Measurements from ENCODE around the gene ZNF324B. TPM values are rescaled to one million over a fixed set of nuclear protein-coding genes. Genes with fewer than 3 reads are reported as not detected.

Gene ZNF324B
- total RNA-seq, 4 donors from 2014 or later, result 4.3 to 12.8 (median 8.6) TPM

DNA sequence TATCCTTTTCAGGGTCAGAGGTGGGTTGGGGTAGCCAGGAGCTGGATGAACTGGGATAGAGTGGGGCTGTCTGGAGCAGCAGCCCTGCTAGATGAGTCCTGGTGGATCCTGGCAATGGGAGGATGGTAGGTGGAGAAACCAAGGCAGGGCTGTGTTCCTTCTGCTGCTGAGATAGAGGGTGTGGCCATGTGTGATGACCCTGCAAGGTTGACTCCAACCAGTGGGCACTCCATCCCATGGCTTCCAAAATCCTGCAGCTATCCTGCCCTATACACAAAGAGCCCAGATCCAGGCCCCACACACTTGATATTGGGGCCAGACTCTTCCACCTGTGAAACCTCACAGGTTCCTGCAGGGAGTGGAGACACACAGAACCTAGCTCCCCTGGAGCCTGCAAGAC lies 22.4 kb downstream of the ZNF324B start:
- H3K4me3 ChIP-seq, result no peak overlapping the region
- no peaks in the 10 kb centered on the region for H3K27me3 ChIP-seq
- no peak for ATAC-seq
- H3K9me3 ChIP-seq, result no peaks in the 10 kb centered on the region
- TF ChIP-seq EP300 (IDR thresholded peaks at IDR 0.05), result no peak
- TF ChIP-seq, protein P1, sequence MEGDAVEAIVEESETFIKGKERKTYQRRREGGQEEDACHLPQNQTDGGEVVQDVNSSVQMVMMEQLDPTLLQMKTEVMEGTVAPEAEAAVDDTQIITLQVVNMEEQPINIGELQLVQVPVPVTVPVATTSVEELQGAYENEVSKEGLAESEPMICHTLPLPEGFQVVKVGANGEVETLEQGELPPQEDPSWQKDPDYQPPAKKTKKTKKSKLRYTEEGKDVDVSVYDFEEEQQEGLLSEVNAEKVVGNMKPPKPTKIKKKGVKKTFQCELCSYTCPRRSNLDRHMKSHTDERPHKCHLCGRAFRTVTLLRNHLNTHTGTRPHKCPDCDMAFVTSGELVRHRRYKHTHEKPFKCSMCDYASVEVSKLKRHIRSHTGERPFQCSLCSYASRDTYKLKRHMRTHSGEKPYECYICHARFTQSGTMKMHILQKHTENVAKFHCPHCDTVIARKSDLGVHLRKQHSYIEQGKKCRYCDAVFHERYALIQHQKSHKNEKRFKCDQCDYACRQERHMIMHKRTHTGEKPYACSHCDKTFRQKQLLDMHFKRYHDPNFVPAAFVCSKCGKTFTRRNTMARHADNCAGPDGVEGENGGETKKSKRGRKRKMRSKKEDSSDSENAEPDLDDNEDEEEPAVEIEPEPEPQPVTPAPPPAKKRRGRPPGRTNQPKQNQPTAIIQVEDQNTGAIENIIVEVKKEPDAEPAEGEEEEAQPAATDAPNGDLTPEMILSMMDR (IDR thresholded peaks at IDR 0.05), result no peak
- no peak for TF ChIP-seq POLR2AphosphoS5 (IDR thresholded peaks at IDR 0.05)
- TF ChIP-seq POLR2A (IDR thresholded peaks at IDR 0.05), result no peak
- H3K4me1 ChIP-seq, result peaks cover 0 to 32% (median 12%) of the 10 kb centered on the region in 3 donors
- H3K36me3 ChIP-seq, result peaks cover 0 to 64% of the 10 kb centered on the region in 2 donors
- no peak overlapping the region for H3K27ac ChIP-seq

DNA sequence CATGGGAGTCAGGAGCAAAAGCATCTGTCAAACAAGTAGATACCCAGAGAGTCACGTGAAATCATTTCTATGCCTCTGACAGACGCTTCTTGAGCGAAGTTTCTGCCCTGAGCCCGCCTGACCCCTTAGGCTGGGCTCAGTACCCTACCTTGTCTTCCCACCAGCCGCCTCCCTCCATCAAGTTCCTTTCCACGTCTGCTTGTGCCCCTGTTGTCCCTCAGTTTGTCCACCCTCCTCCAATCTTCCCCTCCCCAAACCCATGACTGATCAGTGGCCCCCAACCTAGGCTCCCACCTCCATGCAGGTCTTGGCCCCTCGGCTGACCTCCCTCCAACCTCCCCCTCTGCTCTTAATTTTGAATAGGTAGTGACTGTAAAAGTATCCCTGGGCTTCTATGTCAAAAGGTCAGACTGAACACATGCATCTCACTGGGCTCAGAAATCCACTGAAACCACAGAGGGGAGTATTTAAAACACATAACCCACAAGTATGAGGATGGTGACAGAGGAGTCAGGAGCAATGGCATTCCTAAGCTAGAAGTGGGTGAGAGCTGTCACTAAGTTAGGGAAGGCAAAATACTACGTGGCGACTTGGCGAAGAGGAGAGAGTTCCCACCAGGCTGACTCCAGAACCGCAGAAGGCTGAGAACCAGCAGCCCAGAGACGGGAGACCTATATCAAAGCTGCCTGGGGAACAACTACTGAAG lies 23.0 kb downstream of the ZNF324B start:
- 73 to 78% methylated on average over 11 to 12 of the region's 12 CpGs for WGBS, 2 donors (ENCODE audit: low coverage in 1 of 2)
- H3K4me3 ChIP-seq, result no peak overlapping the region
- no peaks in the 10 kb centered on the region for H3K27me3 ChIP-seq
- peaks cover 0 to 67% of the 10 kb centered on the region in 2 donors for H3K36me3 ChIP-seq
- no peak for ATAC-seq
- H3K27ac ChIP-seq, result peak overlapping the region in 3 of 4 donors; percentile 87 to 94 (median 91)
- no peak for TF ChIP-seq EP300 (IDR thresholded peaks at IDR 0.05)
- TF ChIP-seq, protein P1 (IDR thresholded peaks at IDR 0.05), result no peak
- no peak for TF ChIP-seq POLR2A (IDR thresholded peaks at IDR 0.05)
- no peak for TF ChIP-seq POLR2AphosphoS5 (IDR thresholded peaks at IDR 0.05)
- peaks cover 0 to 27% (median 12%) of the 10 kb centered on the region in 3 donors for H3K4me1 ChIP-seq
- no peaks in the 10 kb centered on the region for H3K9me3 ChIP-seq

DNA sequence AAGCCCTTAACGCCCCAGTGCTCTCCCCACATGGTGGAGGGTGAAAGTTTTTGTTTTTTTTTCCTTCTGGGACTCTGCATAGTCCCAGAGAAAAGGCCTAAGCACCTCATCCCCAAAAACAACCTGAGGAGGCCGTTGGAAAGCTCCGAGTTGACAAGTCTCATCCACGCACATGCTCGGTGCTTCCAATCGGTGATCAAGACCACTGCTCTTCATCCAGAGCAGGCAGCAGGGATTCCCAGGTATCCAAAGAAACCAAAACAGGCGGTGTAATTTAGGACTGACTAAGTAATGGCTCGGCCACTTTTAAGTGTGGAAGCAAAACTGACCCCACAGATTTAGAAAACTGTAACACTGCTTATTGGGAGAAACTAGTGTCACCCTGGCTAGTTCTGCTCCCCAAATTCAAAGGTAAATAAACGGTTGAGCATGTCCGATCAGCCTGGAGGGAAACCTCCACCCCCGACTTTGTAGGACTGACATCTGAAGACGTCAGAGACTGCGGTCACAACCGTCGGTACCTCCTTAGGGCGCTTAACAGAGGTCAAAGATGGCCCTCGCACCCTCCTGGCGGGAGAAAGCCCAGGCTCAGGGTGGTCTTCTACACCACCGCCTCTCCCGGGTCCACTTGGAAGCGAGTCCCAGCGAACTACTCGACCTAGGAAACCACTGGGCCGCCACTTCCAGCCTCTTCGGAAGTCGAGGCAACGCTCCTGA lies 23.7 kb downstream of the ZNF324B start:
- no peak for TF ChIP-seq POLR2A (IDR thresholded peaks at IDR 0.05)
- TF ChIP-seq POLR2AphosphoS5 (IDR thresholded peaks at IDR 0.05), result no peak
- TF ChIP-seq, protein P1 (IDR thresholded peaks at IDR 0.05), result no peak
- no peak for TF ChIP-seq EP300 (IDR thresholded peaks at IDR 0.05)
- Histone ChIP-seq H3K9me3 (no peaks in the 10 kb centered on the region), H3K36me3 (peaks cover 0 to 67% of the 10 kb centered on the region in 2 donors), H3K27ac (peak overlapping the region; percentile 68 to 94 (median 89)), H3K4me3 (peak overlapping the region; percentile 59 to 71), H3K4me1 (peaks cover 0 to 27% (median 12%) of the 10 kb centered on the region in 3 donors), H3K27me3 (no peaks in the 10 kb centered on the region)
- WGBS, 2 donors (ENCODE audit: low coverage in 1 of 2), result 44 to 58% methylated on average over 5 to 7 of the region's 27 CpGs
- ATAC-seq, result no peak

DNA sequence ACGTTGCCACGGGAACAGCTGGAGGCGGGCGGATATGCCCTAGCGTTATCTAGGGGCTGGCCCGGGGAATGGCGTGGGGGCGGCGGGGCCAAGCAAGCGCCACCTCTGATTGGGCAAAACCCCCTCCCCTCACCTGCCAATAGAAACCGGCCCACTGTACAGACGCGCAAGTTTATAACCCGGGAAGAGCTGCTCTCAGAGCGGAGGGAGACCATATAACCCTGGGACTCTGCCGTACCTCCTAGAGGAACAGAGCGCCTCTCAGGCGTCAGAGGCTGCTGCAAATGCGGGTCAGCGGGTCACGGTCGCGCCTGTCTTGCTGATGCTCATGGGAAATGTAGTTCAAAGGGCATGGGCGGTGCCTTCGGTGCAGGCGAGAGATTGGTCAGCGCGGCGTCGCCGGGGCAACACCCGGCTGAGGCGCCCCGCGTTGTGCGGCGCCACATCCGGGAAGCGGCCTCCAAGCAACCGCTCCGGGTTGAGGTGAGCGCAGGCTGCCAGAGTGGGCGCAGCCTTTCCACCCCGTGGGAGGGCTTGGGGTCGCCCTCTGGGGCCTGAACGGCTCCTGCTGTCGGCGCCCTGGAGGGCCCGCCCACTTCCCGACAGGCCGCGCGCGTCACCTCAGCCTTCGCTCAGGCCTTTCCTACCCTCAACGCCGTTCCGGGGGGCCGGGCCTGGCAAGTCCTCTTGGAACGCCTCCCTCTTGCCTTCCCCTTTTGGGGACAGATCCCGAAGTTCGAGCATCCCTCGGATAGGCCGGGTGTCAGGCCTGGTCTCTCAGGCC lies 24.5 kb downstream of the ZNF324B start, which contains the start of gene ZNF446:
Gene ZNF446 (plus strand): TSS at position 639 of the 784 bp plus-strand sequence. CDS start 867 bp downstream, outside the sequence.
- TF ChIP-seq POLR2A (IDR thresholded peaks at IDR 0.05) (peak; percentile 45 to 56), POLR2AphosphoS5 (IDR thresholded peaks at IDR 0.05) (peak; percentile 80)
- TF ChIP-seq, protein P1 (IDR thresholded peaks at IDR 0.05), result no peak
- peak within 1 kb of the TSS; percentile 68 to 94 (median 89) for H3K27ac ChIP-seq
- WGBS, 2 donors (ENCODE audit: low coverage in 1 of 2), result 0% methylated on average over 1 to 2 of the region's 64 CpGs
- peaks cover 0 to 27% (median 12%) of the 10 kb centered on the region in 3 donors for H3K4me1 ChIP-seq
- peak; percentile 95 for ATAC-seq
- H3K9me3 ChIP-seq, result no peaks in the 10 kb centered on the region
- peak within 1 kb of the TSS; percentile 59 to 71 for H3K4me3 ChIP-seq
- H3K27me3 ChIP-seq, result no peaks in the 10 kb centered on the region
- H3K36me3 ChIP-seq, result peaks cover 0 to 67% of the 10 kb centered on the region in 2 donors
